ENCODE data around the gene COL9A3.

The COL9A3 gene

DNA sequence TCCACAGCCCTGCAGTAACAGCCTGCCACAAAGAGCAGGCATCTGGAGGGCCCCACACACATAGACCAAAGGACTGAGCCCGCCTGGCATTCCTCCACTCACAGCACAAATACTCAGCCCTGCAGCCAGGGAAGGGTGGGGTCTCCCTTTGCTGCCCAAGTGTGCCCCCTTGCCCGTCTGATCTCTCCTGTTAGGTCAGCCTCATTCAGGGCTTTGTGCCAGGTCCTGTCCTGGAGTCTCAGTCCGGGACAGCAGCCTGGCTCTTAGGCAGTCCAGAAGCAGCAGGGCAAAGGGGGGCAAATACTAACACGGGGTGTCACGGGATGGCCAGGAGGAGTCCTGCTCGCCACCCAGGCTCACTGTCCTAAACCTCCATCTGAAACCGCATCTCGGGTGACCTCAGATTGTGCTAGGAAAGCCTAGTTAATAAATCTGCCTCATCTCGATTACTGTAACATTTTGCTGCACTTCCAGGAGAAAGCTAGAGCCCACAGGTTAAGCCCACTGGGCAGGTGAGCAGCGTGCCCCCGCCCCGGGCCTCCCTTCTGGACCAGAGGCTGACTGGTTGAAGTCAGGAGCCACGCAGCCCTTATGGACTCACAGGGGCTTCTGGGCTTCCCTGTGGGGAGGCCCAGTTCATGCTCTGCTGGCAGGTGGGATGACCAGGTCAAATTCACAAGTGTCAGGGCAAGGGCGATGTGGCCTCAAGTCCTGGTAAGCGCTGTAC, 15.4 kb upstream of the COL9A3 start:
- DNase-seq (ENCODE audit: low read depth), result no peak
- TF ChIP-seq, protein P1, sequence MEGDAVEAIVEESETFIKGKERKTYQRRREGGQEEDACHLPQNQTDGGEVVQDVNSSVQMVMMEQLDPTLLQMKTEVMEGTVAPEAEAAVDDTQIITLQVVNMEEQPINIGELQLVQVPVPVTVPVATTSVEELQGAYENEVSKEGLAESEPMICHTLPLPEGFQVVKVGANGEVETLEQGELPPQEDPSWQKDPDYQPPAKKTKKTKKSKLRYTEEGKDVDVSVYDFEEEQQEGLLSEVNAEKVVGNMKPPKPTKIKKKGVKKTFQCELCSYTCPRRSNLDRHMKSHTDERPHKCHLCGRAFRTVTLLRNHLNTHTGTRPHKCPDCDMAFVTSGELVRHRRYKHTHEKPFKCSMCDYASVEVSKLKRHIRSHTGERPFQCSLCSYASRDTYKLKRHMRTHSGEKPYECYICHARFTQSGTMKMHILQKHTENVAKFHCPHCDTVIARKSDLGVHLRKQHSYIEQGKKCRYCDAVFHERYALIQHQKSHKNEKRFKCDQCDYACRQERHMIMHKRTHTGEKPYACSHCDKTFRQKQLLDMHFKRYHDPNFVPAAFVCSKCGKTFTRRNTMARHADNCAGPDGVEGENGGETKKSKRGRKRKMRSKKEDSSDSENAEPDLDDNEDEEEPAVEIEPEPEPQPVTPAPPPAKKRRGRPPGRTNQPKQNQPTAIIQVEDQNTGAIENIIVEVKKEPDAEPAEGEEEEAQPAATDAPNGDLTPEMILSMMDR (conservative IDR thresholded peaks at IDR 0.05; ENCODE audit: control insufficient read depth, insufficient read depth, low read depth, low read length), result no peak
- no peak overlapping the region for H3K4me3 ChIP-seq (ENCODE audit: control insufficient read depth, low read depth, low read length)

DNA sequence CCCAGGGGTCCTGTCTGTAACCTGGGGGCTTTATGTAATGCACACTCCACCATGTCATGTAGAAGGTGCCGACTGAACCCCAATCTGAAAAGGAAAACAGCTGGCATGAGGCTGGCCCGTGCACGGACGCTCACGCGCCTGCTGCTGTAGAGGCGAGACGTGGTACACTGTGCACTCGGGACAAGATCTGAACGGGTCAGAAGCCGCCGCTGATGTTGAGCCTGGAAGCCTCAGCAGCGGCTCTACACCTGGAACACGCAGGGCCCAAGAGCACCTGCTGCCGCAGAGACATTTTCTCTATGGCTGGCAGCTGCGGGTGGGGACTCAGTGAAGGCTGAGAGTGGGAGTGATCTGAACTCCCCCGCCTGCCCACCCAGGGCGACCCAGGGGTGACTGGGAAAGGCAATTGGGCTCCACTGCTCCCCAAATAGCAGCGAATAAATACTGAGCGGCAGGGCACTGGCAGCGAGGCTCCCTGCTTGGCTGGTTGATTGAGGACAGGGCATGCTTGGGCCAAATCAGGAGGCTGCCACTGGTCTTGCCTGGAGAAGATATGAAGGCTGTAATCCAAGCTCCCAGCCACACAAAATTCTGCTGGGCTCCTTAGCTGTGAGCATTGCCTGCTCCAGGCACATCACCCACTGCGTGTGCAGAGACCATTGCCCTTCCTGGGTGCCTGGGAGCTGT, 14.7 kb upstream of the COL9A3 start:
- no peak for DNase-seq (ENCODE audit: low read depth)
- no peak overlapping the region for H3K4me3 ChIP-seq (ENCODE audit: control insufficient read depth, low read depth, low read length)
- TF ChIP-seq, protein P1 (conservative IDR thresholded peaks at IDR 0.05; ENCODE audit: control insufficient read depth, insufficient read depth, low read depth, low read length), result no peak

DNA sequence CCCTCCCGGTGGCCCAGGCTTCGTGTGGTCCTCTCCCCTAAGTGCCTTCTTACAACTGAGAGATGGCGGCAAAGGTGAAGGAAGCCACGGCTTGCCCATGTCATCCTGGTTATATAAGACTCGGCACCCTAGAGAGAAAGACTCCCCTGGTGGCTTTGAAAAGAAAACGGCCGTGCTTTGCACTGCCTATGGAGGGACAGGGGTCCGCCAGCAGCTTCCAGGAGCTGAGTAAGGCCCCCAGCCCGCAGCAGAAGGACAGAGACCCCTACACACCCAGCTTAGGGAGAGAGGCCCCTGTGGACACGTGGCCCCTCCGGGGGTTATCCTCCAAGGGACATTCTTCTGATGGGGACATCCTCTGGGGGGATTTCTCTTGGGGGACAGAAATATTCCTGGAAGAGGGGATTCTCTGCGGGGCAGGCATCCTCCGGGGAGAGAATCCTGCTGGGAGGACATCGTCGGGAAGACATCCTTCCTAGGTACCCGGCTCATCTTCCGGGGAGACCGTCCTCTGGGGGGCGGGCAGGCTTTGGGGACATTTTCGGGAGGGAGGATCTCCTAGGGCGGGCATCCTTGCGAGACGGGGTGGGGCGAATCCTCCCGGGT, 12.7 kb upstream of the COL9A3 start:
- TF ChIP-seq, protein P1 (conservative IDR thresholded peaks at IDR 0.05; ENCODE audit: control insufficient read depth, insufficient read depth, low read depth, low read length), result peak; percentile 2
- peak overlapping the region; percentile 66 for H3K4me3 ChIP-seq (ENCODE audit: control insufficient read depth, low read depth, low read length)
- DNase-seq (ENCODE audit: low read depth), result no peak

DNA sequence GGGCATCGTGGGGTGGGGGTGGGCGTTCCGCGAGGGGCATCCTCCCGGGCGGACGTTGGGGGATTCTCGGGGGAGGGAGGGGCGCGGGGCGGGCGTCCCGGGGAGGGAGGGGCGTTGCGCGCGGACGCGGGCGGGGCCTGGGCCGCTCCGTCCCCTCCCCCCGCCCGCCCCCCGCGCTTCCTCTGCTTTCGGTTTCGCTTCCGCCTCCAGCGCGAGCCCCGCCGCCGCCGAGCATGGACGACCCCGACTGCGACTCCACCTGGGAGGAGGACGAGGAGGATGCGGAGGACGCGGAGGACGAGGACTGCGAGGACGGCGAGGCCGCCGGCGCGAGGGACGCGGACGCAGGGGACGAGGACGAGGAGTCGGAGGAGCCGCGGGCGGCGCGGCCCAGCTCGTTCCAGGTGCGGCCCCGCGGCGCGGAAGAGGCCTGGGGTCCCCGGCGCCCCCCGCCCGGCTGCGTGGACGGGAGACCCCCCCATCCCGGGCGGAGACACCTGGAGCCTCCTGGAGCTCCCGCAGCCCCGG, 12.2 kb upstream of the COL9A3 start, which contains the start of gene OGFR:
Gene OGFR (plus strand): TSS at position 209 of the 528 bp plus-strand sequence. CDS start 25 bp downstream, at position 234.
- TF ChIP-seq, protein P1 (conservative IDR thresholded peaks at IDR 0.05; ENCODE audit: control insufficient read depth, insufficient read depth, low read depth, low read length), result no peak
- DNase-seq (ENCODE audit: low read depth), result no peak
- peak within 1 kb of the TSS; percentile 66 for H3K4me3 ChIP-seq (ENCODE audit: control insufficient read depth, low read depth, low read length)

DNA sequence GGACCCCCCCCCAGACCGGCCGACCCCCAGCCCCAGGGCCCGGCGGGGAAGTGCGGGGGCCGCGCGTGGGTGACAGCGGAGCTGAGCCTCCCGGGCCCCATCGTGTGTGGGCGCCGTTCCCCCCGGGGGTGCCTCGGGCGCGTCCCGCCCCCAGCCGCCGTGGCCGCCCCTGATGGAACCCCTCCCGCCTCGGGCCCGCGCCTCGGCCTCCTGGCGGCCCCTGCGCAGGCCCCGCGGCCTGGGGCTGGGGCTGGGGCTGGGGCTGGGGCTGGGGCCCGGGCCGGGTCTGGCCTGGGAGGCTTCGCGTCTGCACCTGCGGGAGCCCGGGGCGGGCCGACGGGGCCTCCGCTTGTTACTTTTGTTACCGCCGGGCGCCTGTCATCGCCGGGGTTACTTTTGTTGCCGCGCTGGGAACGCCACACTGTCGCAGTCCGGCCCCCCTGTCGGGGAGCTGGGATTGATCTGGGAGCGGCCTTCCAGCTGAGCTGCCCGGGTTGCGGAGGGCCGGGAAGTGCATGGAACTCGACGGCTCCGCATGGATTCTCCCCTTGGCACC, 11.6 kb upstream of the COL9A3 start:
- peak overlapping the region; percentile 66 for H3K4me3 ChIP-seq (ENCODE audit: control insufficient read depth, low read depth, low read length)
- TF ChIP-seq, protein P1 (conservative IDR thresholded peaks at IDR 0.05; ENCODE audit: control insufficient read depth, insufficient read depth, low read depth, low read length), result no peak
- DNase-seq (ENCODE audit: low read depth), result no peak

DNA sequence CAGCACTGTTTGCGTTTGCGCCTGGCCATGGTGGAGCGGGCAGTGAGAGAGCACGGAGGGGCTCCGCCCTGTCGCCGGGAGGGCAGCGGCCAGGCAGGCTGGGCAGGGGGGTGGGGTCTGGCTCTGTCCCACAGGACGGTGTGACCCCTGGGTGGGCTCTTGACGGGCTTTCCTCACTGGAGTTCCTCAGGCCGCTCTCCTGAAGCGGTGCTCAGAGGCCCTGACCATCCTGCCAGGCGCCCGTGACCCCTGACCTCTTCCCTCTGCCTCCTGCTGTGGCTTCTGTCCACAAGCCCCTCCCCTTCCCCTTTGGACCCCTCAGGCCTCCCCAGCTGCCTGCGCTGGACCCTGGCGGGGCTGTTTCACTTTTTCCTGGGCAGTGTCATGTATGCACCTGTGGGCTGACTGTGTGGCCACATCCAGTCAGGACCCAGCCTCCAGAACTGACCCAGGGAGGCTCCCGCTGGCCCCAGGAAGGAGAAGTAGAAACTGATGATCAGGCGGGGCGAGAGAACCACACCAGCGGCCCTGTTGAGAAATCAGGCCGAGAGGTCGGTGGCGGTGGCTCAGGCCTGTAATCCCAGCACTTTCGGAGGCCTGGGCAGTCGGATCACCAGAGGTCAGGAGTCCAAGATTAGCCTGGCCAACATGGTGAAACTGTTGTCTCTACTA, 11.0 kb upstream of the COL9A3 start:
- peak overlapping the region; percentile 66 for H3K4me3 ChIP-seq (ENCODE audit: control insufficient read depth, low read depth, low read length)
- TF ChIP-seq, protein P1 (conservative IDR thresholded peaks at IDR 0.05; ENCODE audit: control insufficient read depth, insufficient read depth, low read depth, low read length), result no peak
- DNase-seq (ENCODE audit: low read depth), result peak; percentile 43
